Prostate gland (tissue), 2 donors: ENCODE measurements around the gene UVSSA. TPM values are rescaled to one million over a fixed set of nuclear protein-coding genes. Genes with fewer than 3 reads are reported as not detected.

ENCODE experiments used
- DNase-seq: peaks from one replicate; pipeline ENCODE4 v3.0.0-alpha.2; 2019; ENCODE audit warnings: low spot score
- H3K27ac ChIP-seq, 2 donors: fragments of 200-600 bp; sonication (generic); 2 replicates each; pipeline ENCODE4 v1.5.1; 2017 to 2019
- H3K27me3 ChIP-seq: fragments of 200-600 bp; sonication (generic); replicated peaks from 2 replicates; pipeline ENCODE4 v1.5.1; 2019; ENCODE audit not compliant: insufficient read depth
- H3K36me3 ChIP-seq, 2 donors: fragments of 200-600 bp; sonication (generic); 1 replicate in 1 of 2; 2 replicates in 1 of 2; pipeline versions ENCODE4 v1.5.1 to v1.8.1; 2017 to 2019
- H3K4me1 ChIP-seq: fragments of 200-600 bp; sonication (generic); replicated peaks from 2 replicates; pipeline ENCODE4 v1.5.1; 2019
- H3K4me3 ChIP-seq, 2 donors: fragments of 200-600 bp; sonication (generic); 2 replicates each; pipeline ENCODE4 v1.5.1; 2017 to 2019
- H3K9me3 ChIP-seq: fragments of 200-600 bp; sonication (generic); 2 replicates; pipeline ENCODE4 v1.5.1; 2017
- POLR2A ChIP-seq: fragments of 450-650 bp; IDR thresholded peaks from one replicate; pipeline ENCODE4 v1.6.1; 2016; ENCODE audit warnings: antibody characterized with exemption, mild to moderate bottlenecking
- POLR2AphosphoS5 ChIP-seq: sonication (generic); formaldehyde crosslinking; IDR thresholded peaks from one replicate; pipeline ENCODE4 v1.6.1; 2017; ENCODE audit warnings: antibody characterized with exemption
- WGBS: methylation state at CpG from one replicate; pipeline ENCODE4 v1.1.5; 2018; 5-methylcytosine and 5-hydroxymethylcytosine counted together
- intact Hi-C: fragments of 100-400 bp; cut with DNase I; formaldehyde crosslinking; loops from one replicate; pipeline ENCODE4 v1.14.2; 2022
- total RNA-seq, 2 donors: library from RNA; depleted of rRNA; stranded (reverse); fragments of >200 nt; gene quantifications; one replicate each; pipeline ENCODE4 v1.1.0, GENCODE V29; 2016
- TF ChIP-seq, protein P1 (sequence below), 4 experiments: fragments of 200-600 bp in 2 of 4; fragments of 450-650 bp in 2 of 4; sonication (generic) in 2 of 4; IDR thresholded peaks; 1 replicate in 3 of 4; 2 replicates in 1 of 4; pipeline ENCODE4 v1.5.1; 2016 to 2019; ENCODE audit warnings: antibody characterized with exemption in 4 of 4, mild to moderate bottlenecking in 2 of 4, moderate library complexity in 2 of 4

The UVSSA gene
- total RNA-seq, 2 donors from 2014 or later = 20.8 to 47.9 TPM

- no peaks in the 10 kb centered on the region for H3K9me3 ChIP-seq
- no peaks in the 10 kb centered on the region for H3K4me1 ChIP-seq
- no peak for DNase-seq
- TF ChIP-seq, protein P1, sequence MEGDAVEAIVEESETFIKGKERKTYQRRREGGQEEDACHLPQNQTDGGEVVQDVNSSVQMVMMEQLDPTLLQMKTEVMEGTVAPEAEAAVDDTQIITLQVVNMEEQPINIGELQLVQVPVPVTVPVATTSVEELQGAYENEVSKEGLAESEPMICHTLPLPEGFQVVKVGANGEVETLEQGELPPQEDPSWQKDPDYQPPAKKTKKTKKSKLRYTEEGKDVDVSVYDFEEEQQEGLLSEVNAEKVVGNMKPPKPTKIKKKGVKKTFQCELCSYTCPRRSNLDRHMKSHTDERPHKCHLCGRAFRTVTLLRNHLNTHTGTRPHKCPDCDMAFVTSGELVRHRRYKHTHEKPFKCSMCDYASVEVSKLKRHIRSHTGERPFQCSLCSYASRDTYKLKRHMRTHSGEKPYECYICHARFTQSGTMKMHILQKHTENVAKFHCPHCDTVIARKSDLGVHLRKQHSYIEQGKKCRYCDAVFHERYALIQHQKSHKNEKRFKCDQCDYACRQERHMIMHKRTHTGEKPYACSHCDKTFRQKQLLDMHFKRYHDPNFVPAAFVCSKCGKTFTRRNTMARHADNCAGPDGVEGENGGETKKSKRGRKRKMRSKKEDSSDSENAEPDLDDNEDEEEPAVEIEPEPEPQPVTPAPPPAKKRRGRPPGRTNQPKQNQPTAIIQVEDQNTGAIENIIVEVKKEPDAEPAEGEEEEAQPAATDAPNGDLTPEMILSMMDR (IDR thresholded peaks at IDR 0.05) = no peak
- TF ChIP-seq POLR2AphosphoS5 (no peak), POLR2A (no peak)
- intact Hi-C loops = no loop called here
- no peak overlapping the region for H3K4me3 ChIP-seq
- peaks cover 29% of the 10 kb centered on the region for H3K27me3 ChIP-seq
- no peaks in the 10 kb centered on the region for H3K36me3 ChIP-seq
- WGBS = 65% methylated on average over 33 of the region's 33 CpGs
- no peak overlapping the region for H3K27ac ChIP-seq
Measured at GRCh38 chr4:1417522-1418390, 70.7 kb downstream of the UVSSA start.

DNA sequence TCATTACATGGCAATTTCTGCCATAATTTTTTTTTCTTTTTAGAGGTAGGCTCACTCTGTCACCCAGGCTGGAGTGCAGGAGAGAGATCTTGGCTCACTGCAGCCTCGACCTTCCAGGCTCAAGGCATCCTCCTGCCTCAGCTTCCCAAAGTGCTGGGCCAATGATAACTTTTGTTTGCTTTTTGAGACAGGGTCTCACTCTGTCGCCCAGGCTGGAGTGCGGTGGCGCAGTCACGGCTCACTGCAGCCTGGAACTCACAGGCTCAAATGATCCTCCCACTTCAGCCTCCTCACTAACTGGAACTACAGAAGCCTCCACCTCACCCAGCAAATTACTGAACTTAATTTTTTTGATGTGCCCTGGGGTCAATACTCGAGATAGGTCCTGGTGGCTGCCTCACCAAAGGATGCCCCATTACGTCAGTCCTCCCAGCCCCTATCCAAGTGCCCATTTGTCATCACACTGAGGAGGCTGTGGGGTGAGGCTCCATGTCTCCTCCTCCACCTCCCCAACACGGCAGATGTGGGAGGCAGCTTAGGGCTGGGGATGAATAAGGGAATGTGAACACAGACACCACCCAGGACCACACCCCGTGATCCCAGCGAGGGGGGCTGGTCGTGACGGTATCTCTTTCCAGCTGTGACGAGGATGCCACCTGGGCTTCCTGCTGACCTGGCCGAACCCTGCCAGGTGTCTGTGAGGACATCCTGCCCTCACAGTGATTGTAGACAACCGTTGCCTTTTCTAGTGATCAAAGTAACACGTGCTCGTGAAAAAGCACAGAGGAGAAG, 71.7 kb downstream of the UVSSA start:
- no peaks in the 10 kb centered on the region for H3K4me1 ChIP-seq
- DNase-seq = peak; percentile 1
- TF ChIP-seq POLR2AphosphoS5 (no peak), POLR2A (no peak)
- TF ChIP-seq, protein P1 (IDR thresholded peaks at IDR 0.05) = no peak
- H3K36me3 ChIP-seq = no peaks in the 10 kb centered on the region
- H3K27ac ChIP-seq = no peak overlapping the region
- no peaks in the 10 kb centered on the region for H3K9me3 ChIP-seq
- peaks cover 19% of the 10 kb centered on the region for H3K27me3 ChIP-seq
- intact Hi-C loops = no loop called here
- 64% methylated on average over 17 of the region's 17 CpGs for WGBS
- no peak overlapping the region for H3K4me3 ChIP-seq

- H3K27ac ChIP-seq = no peak overlapping the region
- H3K27me3 ChIP-seq = peaks cover 14% of the 10 kb centered on the region
- intact Hi-C loops = no loop called here
- DNase-seq = no peak
- TF ChIP-seq POLR2AphosphoS5 (no peak), POLR2A (no peak)
- TF ChIP-seq, protein P1 (IDR thresholded peaks at IDR 0.05) = no peak
- no peaks in the 10 kb centered on the region for H3K4me1 ChIP-seq
- no peaks in the 10 kb centered on the region for H3K36me3 ChIP-seq
- no peak overlapping the region for H3K4me3 ChIP-seq
- WGBS = 81% methylated on average over 13 of the region's 13 CpGs
- H3K9me3 ChIP-seq = no peaks in the 10 kb centered on the region
Measured at GRCh38 chr4:1419708-1420107, 72.7 kb downstream of the UVSSA start.

DNA sequence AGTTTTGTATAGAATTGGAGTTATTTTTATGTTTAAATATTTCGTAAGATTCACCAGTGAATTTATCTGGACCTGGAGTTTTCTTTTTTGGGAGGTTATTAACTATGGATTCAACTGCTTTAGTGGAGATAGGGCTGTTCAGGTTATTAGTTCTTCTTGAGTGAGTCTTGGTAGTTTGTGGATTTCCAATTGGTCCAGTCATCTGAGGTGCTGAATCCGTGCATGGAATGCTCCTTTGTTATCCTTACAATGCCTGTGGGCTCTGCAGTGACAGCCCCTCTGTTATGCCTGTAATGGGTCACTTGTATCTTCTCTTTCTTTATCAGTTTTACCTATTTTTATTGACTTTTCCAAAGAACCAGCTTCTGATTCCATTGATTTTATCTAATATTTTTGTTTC, 74.6 kb downstream of the UVSSA start:
- Histone ChIP-seq H3K4me3 (no peak overlapping the region), H3K4me1 (no peaks in the 10 kb centered on the region), H3K9me3 (no peaks in the 10 kb centered on the region), H3K27ac (no peak overlapping the region), H3K27me3 (peaks cover 4% of the 10 kb centered on the region), H3K36me3 (no peaks in the 10 kb centered on the region)
- TF ChIP-seq POLR2AphosphoS5 = no peak
- TF ChIP-seq, protein P1 (IDR thresholded peaks at IDR 0.05) = no peak
- no peak for TF ChIP-seq POLR2A
- intact Hi-C loops = no loop called here
- WGBS = 39% methylated on average over 2 of the region's 2 CpGs
- no peak for DNase-seq
